CD14-positive monocyte (primary cell): Measurements from ENCODE around the gene CCDC106. TPM values are rescaled to one million over a fixed set of nuclear protein-coding genes. Genes with fewer than 3 reads are reported as not detected.

Experiments
- DNase-seq, 3 donors: peaks; one replicate each; pipeline ENCODE4 v3.0.0-alpha.2; 2011 to 2022
- H2AFZ ChIP-seq: 2 replicates; pipeline ENCODE4 v1.6.0; 2012; ENCODE audit warnings: mild to moderate bottlenecking, low read depth, low read length, inconsistent platforms; ENCODE audit not compliant: insufficient read depth, poor library complexity, severe bottlenecking
- H3K27ac ChIP-seq, 2 donors: 1 replicate in 1 of 2; 2 replicates in 1 of 2; pipeline ENCODE4 v1.5.1; 2012 to 2013; ENCODE audit warnings: low read length in 2 of 2, control low read depth in 1 of 2, inconsistent platforms in 1 of 2, low read depth in 1 of 2, mild to moderate bottlenecking in 1 of 2
- H3K27me3 ChIP-seq, 2 donors: one replicate each; pipeline versions ENCODE4 v1.6.0 to v1.6.1; 2011 to 2013; ENCODE audit warnings: low read length in 2 of 2; ENCODE audit not compliant: control insufficient read depth in 2 of 2, insufficient read depth in 2 of 2
- H3K36me3 ChIP-seq, 2 donors: replicated peaks in 1 of 2; 1 replicate in 1 of 2; 2 replicates in 1 of 2; pipeline versions ENCODE4 v1.5.1 to v1.6.1; 2012 to 2013; ENCODE audit warnings: low read length in 2 of 2, control low read depth in 1 of 2, inconsistent platforms in 1 of 2, mild to moderate bottlenecking in 1 of 2; ENCODE audit not compliant: insufficient read depth in 2 of 2, control insufficient read depth in 1 of 2
- H3K4me1 ChIP-seq, 2 donors: 1 replicate in 1 of 2; 2 replicates in 1 of 2; pipeline versions ENCODE4 v1.5.1 to v1.6.1; 2012 to 2013; ENCODE audit warnings: low read length in 2 of 2, control low read depth in 1 of 2, inconsistent platforms in 1 of 2, mild to moderate bottlenecking in 1 of 2, moderate library complexity in 1 of 2; ENCODE audit not compliant: insufficient read depth in 2 of 2, control insufficient read depth in 1 of 2
- H3K4me2 ChIP-seq: replicated peaks from 2 replicates; pipeline ENCODE3; 2012; ENCODE audit warnings: low read length, moderate library complexity, mild to moderate bottlenecking; ENCODE audit not compliant: poor library complexity, severe bottlenecking; ENCODE audit errors: extremely low read depth
- H3K4me3 ChIP-seq, 3 experiments: fragments of 200-600 bp in 1 of 3; sonication (generic) in 1 of 3; replicated peaks in 1 of 3; 1 replicate in 2 of 3; 2 replicates in 1 of 3; pipeline ENCODE4 v1.5.1; 2011 to 2013; ENCODE audit warnings: low read length in 3 of 3, mild to moderate bottlenecking in 3 of 3, control low read depth in 2 of 3, low read depth in 2 of 3, inconsistent platforms in 1 of 3, moderate library complexity in 1 of 3
- H3K79me2 ChIP-seq: 2 replicates; pipeline ENCODE4 v1.6.0; 2012; ENCODE audit warnings: mild to moderate bottlenecking, control low read depth, inconsistent platforms, low read length, moderate library complexity; ENCODE audit not compliant: insufficient read depth
- H3K9ac ChIP-seq: 2 replicates; pipeline ENCODE4 v1.6.0; 2017; ENCODE audit warnings: low read length, mild to moderate bottlenecking; ENCODE audit not compliant: insufficient read depth, poor library complexity, severe bottlenecking
- H3K9me3 ChIP-seq, 2 donors: replicated peaks in 1 of 2; 1 replicate in 1 of 2; 2 replicates in 1 of 2; pipeline versions ENCODE4 v1.5.1 to v1.6.1; 2012 to 2013; ENCODE audit warnings: low read length in 2 of 2, control low read depth in 1 of 2; ENCODE audit not compliant: control insufficient read depth in 1 of 2, insufficient read depth in 1 of 2
- H4K20me1 ChIP-seq: 2 replicates; pipeline ENCODE4 v1.6.0; 2012; ENCODE audit warnings: mild to moderate bottlenecking, low read length, control low read depth, moderate library complexity; ENCODE audit not compliant: insufficient read depth
- H3K27ac Mint-ChIP-seq, 7 donors: one replicate each; pipeline ENCODE4 v1.8.0; 2020; ENCODE audit warnings: mild to moderate bottlenecking in 7 of 7, mixed read lengths in 7 of 7, moderate library complexity in 6 of 7, inconsistent platforms in 2 of 7
- H3K27me3 Mint-ChIP-seq, 3 donors: one replicate each; pipeline ENCODE4 v1.8.0; 2021 to 2022; ENCODE audit warnings: low read depth in 3 of 3, mild to moderate bottlenecking in 3 of 3, mixed read lengths in 3 of 3, moderate library complexity in 3 of 3, inconsistent platforms in 1 of 3
- H3K36me3 Mint-ChIP-seq, 2 donors: one replicate each; pipeline ENCODE4 v1.8.0; 2020; ENCODE audit warnings: mixed read lengths in 2 of 2, inconsistent platforms in 1 of 2, mild to moderate bottlenecking in 1 of 2
- H3K4me1 Mint-ChIP-seq: one replicate; pipeline ENCODE4 v1.8.0; 2020; ENCODE audit warnings: mild to moderate bottlenecking, mixed read lengths
- H3K4me3 Mint-ChIP-seq, 2 donors: one replicate each; pipeline ENCODE4 v1.8.0; 2020; ENCODE audit warnings: mild to moderate bottlenecking in 2 of 2, mixed read lengths in 2 of 2, moderate library complexity in 1 of 2
- H3K9me3 Mint-ChIP-seq, 7 donors: one replicate each; pipeline ENCODE4 v1.8.0; 2020 to 2022; ENCODE audit warnings: mixed read lengths in 7 of 7, mild to moderate bottlenecking in 6 of 7, moderate library complexity in 6 of 7, inconsistent platforms in 2 of 7
- WGBS: methylation state at CpG from one replicate; pipeline ENCODE4 v1.1.5; 2013; ENCODE audit warnings: missing lambda C conversion rate; ENCODE audit not compliant: insufficient coverage; 5-methylcytosine and 5-hydroxymethylcytosine counted together
- intact Hi-C, 2 donors: fragments of 100-400 bp; cut with micrococcal nuclease; formaldehyde crosslinking; loops; one replicate each; pipeline versions ENCODE4 v1.15.0 to v1.15.1; 2023
- polyA plus RNA-seq, 3 donors: library from polyadenylated mRNA; depleted of rRNA in 1 of 3; unstranded in 2 of 3; stranded (reverse) in 1 of 3; fragments of 300-500 nt in 2 of 3; fragments of >200 nt in 1 of 3; fragmentation: Illumina TruSeq in 2 of 3; gene quantifications; 1 replicate in 2 of 3; 2 replicates in 1 of 3; pipeline ENCODE4 v1.2.3, GENCODE V29; 2012 to 2021
- TF ChIP-seq, protein P1 (sequence below): fragments of 200-600 bp; IDR thresholded peaks from one replicate; pipeline ENCODE4 v1.8.0; 2022; ENCODE audit warnings: antibody characterized with exemption, mild to moderate bottlenecking

The CCDC106 gene
- polyA plus RNA-seq, 3 donors: 0.74 to 2.4 (median 1.2) TPM

DNA sequence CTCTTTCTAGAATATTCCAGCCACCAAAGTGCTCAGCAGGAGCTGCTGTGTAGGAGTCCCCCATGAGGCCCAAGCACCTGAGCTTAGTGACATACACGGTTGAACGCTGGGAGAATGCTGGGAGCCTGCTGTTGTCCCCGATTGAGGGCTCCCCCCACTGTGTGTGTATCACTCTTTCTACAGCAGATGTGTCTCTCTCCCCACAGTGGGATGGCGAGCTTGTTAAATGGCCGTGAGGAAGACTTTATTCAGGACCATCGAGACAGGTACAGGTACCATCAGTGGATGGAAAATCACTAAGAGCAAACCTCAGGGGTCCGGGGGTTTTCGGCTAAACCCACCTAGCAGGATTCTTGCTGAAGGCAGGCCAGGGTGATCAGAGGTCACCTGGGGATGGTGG is 49.7 kb downstream of the CCDC106 start:
- Mint-ChIP-seq H3K4me1 (no peaks in the 10 kb centered on the region), H3K9me3 (peaks cover 0 to 3% (median 0%) of the 10 kb centered on the region in 7 donors), H3K4me3 (no peak overlapping the region), H3K27ac (peak overlapping the region in 3 of 7 donors; percentile 32 to 67 (median 46)), H3K27me3 (no peaks in the 10 kb centered on the region), H3K36me3 (peaks cover 67 to 85% of the 10 kb centered on the region in 2 donors)
- H3K4me2 ChIP-seq: no peak overlapping the region
- H3K36me3 ChIP-seq: peaks cover 65 to 84% of the 10 kb centered on the region in 2 donors
- intact Hi-C loops: no loop called here
- WGBS: 97% methylated on average over 5 of the region's 8 CpGs
- H3K27me3 ChIP-seq: no peaks in the 10 kb centered on the region
- H3K27ac ChIP-seq: no peak overlapping the region
- H3K9me3 ChIP-seq: no peaks in the 10 kb centered on the region
- H3K9ac ChIP-seq: no peak overlapping the region
- H3K4me3 ChIP-seq: no peak overlapping the region
- no peak overlapping the region for H2AFZ ChIP-seq
- TF ChIP-seq, protein P1, sequence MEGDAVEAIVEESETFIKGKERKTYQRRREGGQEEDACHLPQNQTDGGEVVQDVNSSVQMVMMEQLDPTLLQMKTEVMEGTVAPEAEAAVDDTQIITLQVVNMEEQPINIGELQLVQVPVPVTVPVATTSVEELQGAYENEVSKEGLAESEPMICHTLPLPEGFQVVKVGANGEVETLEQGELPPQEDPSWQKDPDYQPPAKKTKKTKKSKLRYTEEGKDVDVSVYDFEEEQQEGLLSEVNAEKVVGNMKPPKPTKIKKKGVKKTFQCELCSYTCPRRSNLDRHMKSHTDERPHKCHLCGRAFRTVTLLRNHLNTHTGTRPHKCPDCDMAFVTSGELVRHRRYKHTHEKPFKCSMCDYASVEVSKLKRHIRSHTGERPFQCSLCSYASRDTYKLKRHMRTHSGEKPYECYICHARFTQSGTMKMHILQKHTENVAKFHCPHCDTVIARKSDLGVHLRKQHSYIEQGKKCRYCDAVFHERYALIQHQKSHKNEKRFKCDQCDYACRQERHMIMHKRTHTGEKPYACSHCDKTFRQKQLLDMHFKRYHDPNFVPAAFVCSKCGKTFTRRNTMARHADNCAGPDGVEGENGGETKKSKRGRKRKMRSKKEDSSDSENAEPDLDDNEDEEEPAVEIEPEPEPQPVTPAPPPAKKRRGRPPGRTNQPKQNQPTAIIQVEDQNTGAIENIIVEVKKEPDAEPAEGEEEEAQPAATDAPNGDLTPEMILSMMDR: no peak
- peaks cover 32% of the 10 kb centered on the region for H4K20me1 ChIP-seq
- H3K79me2 ChIP-seq: no peaks in the 10 kb centered on the region
- DNase-seq: no peak
- no peaks in the 10 kb centered on the region for H3K4me1 ChIP-seq

DNA sequence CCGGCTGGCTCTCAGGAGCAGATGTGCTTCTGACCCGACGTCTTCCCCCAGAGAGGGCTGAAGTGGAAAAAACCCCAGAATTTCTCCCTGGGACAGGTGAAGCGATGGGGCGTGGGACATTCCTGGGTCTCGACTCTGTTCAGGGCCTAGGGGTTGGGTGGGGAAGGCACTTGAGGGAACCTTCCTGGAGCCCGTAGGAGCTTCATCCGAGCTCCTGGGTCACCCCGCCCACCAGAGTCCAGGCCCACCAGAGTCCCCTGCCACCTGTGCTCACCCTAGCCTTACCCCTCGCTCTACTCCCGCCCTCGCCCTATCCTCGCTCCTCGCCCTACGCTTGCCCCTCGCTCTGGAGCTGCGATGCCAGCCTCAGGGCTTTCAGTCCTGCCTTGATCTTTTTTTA is 50.2 kb downstream of the CCDC106 start:
- TF ChIP-seq, protein P1: no peak
- H3K27me3 ChIP-seq: no peaks in the 10 kb centered on the region
- 97% methylated on average over 17 of the region's 17 CpGs for WGBS
- no peaks in the 10 kb centered on the region for H3K9me3 ChIP-seq
- peaks cover 26% of the 10 kb centered on the region for H4K20me1 ChIP-seq
- H3K79me2 ChIP-seq: no peaks in the 10 kb centered on the region
- peaks cover 0 to 3% (median under 1%) of the 10 kb centered on the region in 7 donors for H3K9me3 Mint-ChIP-seq
- intact Hi-C loops: no loop called here
- peaks cover 63 to 87% of the 10 kb centered on the region in 2 donors for H3K36me3 Mint-ChIP-seq
- no peak overlapping the region for H2AFZ ChIP-seq
- H3K4me3 Mint-ChIP-seq: no peak overlapping the region
- H3K27ac ChIP-seq: no peak overlapping the region
- no peak overlapping the region for H3K4me3 ChIP-seq
- no peak overlapping the region for H3K4me2 ChIP-seq
- no peaks in the 10 kb centered on the region for H3K4me1 ChIP-seq
- no peaks in the 10 kb centered on the region for H3K27me3 Mint-ChIP-seq
- no peaks in the 10 kb centered on the region for H3K4me1 Mint-ChIP-seq
- no peak for DNase-seq
- no peak overlapping the region for H3K9ac ChIP-seq
- peak overlapping the region in 2 of 7 donors; percentile 71 to 80 for H3K27ac Mint-ChIP-seq
- peaks cover 59 to 78% of the 10 kb centered on the region in 2 donors for H3K36me3 ChIP-seq
